ENCODE measurements around the gene TMEM94.

The TMEM94 gene

GRCh38 chr17:75499313-75500022, 43.0 kb downstream of the TMEM94 start:
- DNase-seq, result no peak

DNA sequence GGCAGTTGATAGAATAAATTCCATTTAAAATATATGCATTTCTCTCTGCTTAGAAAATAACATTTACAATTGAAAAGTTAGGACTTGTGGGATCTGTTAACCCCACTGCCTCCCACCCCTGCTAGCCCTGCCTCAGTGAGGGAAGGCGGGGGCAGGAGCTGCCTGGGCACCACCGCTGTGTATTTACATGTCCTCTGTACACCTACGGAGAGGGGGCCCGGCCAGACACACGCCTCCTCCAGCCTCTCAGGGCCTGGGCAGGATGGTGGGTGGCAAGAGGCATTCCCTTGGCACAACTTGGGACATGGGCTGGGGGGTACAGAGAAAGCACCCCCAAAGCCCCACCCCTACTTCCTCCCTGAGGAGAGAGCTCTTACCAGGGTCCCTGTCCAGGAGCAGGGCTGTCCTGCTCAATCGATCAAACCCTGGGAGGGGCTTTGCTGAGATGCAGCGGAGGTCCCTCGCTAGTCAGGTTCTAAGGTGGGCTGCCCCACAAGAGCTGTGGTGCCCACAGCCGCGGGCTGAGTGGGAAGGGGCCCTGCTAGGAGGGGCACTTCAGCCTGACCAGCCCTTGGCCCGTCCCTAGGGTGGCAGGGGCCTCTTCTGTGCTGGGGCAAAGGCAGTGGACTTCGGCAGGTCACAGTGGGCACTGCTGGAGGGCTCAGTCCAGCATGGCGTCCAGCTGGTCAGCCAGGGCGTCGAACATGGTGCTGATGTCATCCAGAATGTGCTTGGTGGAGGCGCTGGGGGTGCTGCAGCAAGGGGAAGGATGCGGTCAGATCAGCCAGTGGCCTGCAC, 44.2 kb downstream of the TMEM94 start:
- DNase-seq, result no peak

DNA sequence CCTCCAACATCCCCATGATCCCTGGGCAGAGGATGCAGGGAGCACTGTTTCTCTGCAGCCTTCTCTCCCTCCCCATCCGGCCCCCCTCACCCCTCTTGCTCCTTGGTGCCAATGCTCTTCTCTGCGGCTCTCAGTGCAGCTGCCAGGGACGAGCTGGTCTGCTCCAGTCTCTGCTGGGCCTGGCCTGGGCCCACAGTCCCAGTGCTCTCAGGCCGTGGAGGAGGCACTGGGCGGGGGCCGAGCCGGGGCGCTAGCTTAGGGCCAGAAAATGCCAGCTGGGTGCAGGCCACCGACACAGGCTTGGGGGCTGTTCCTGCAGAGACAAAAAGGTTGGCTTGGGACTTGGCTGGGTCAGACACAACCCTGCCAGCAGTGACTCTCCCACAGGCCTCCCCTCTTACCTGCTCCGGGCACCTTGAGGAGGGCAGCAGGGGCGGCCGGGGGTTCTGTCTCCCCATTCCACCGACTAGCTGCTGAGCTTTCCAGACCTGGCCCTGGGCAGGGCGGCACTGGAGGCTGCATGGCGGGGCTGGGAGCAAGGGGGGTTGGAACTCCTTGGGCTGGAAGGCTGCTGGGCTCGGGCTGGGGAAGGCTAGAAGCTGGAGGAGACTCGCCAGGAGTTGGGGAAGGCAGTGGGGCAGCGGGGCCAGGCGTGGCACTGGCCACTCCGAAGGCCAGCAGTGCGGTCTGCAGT, 45.1 kb downstream of the TMEM94 start:
- DNase-seq, result no peak

DNA sequence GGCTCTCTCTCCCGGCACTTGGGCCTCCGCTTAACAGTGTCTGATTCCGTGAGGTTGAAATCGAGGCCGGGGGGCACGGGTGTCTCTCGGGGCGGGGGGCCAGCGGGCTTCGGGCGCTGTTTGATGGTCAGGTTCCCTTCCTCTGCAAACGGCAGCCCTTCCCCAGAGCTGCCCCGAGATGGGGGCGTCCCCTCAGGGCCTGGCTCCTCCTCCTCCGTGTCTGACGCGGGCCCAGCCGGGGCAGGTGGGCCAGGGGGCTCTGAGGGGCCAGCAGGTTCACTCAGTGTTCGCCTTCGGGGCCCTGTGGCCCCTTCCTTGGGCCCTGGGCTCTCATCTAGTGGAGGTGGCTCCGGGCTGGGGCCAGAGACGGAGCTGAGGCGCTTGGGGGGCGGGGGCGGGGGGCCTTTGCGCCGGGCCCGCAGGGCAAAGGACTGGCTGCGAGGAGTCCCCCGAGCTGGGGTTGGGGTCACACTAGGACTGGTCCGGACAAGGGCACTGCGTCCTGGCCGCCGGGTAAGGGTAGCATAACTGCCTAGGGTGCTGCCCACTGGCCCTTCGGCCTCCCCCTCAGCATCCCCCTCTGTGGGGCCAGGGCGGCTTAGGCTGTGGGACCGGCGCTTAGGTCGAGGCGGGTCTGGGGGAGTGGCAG, 45.8 kb downstream of the TMEM94 start:
- DNase-seq, result no peak

- DNase-seq, result no peak
Measured at GRCh38 chr17:75502721-75503329, 46.4 kb downstream of the TMEM94 start.

- DNase-seq, result no peak
Measured at GRCh38 chr17:75503337-75503950, 47.0 kb downstream of the TMEM94 start.

DNA sequence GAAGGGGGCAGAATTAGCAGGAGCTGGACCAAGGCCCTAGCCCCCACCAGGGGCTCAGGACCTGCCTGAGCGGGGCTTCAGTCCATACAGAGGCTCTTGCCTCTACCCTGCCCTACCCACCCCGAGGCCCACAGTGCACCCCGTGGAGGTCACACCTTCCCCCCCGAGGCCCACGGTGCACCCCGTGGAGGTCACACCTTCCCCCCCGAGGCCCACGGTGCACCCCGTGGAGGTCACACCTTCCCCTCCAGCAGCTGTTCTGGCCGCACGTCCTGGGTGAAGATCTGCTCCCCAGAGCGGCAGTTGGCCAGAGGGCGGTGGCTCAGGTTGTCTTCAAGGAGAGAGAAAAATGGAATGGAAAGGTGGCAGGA, 47.5 kb downstream of the TMEM94 start:
- DNase-seq, result peak; percentile 20

GRCh38 chr17:75504347-75505151, 48.1 kb downstream of the TMEM94 start:
- peak; percentile 47 for DNase-seq

GRCh38 chr17:75505152-75505409, 48.6 kb downstream of the TMEM94 start:
- no peak for DNase-seq

DNA sequence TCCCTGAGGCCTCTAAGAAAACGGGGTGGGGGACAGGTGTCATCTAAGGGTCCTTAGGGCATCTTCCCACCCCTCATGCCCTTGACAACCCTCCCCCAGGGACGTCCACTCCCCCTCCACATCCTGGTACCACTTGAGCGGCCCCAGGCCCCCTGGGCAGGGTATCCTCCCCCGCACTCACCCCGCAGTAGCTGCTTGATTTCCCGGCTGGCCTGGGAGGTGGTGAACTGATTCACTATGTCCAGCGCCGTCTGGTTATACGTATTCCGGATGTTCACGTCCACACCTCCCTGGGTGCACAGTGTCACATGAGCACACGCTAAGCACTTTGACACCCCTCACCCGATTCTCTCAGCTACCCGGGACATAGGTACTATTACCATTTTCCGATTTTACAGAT, 49.2 kb downstream of the TMEM94 start:
- no peak for DNase-seq

- no peak for DNase-seq
Measured at GRCh38 chr17:75506134-75506533, 49.7 kb downstream of the TMEM94 start.

- DNase-seq, result no peak
Measured at GRCh38 chr17:75506888-75507287, 50.5 kb downstream of the TMEM94 start.

GRCh38 chr17:75507733-75508719, 51.6 kb downstream of the TMEM94 start:
- DNase-seq, result no peak

DNA sequence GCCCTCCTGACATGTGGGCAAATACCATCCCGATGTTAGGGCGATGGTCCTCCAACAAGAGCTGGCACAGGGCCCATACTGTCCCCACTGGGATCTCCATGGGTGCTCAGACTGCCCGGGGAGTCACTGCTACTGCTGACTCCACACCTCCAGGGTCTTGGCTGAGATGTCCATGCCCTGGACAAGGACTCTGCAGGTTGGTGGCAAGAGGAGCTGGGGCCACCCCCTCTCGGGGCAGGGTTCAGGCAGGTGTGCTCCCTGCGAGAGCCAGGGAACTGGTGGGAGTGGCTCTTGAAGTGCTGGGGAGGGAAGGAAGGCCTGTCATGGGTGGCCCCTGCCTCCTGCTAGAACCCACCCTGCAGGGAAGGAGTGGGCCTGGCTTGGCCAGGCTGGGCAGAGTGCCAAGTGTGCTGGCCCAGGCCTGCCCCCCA, 52.5 kb downstream of the TMEM94 start:
- DNase-seq, result no peak

GRCh38 chr17:75509528-75510258, 53.3 kb downstream of the TMEM94 start:
- no peak for DNase-seq

GRCh38 chr17:75511270-75511609, 54.8 kb downstream of the TMEM94 start:
- no peak for DNase-seq

DNA sequence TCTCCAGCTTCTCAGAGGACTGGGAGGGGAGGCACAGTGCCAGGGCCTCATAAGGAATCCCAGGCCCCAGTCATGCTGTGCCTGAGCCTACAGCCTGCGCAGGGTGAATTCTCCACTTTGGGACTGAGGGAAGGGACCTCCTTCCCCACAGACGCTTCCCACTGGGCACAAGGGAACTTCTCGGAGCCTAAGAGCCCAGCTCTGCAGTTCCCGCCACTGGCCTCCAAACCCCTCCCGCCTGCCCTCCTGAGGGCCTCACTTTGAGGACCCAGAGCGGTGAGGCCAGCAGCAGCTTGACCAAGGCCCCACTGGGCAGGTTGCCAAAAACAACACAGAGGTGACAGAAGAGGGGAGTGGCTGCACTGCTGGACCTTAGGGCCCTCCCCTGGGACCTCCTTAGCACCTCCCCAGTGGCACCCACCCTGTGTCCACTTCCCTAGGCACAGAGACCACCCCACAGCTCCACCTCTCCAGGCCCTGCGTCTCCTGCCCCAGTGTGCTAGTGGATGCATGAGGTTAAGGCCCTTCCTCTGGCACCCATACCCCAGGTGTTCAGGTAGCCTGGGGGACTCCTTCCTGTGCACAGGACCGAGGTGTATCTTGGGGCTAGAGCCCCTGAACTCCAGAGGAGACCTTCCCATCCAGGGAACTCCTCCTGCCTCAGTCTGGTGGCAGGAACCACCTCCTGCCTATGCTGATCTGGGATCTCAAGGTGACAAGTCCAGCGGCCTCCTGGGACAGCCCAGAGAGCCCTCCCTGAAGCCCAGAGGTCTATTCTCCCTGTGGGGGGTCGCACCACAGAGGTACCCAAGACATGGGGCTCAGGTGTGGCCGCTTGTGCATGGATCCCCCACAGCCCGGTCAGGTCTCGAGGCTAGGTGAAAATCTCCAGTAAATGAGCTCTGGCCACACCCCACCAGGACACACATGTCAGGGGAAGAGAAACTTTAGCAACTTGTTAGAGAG, 55.5 kb downstream of the TMEM94 start:
- no peak for DNase-seq

GRCh38 chr17:75512926-75513640, 56.6 kb downstream of the TMEM94 start:
- DNase-seq, result no peak

Measured in CD4-positive, alpha-beta T cell treated with Interleukin-12 subunit alpha and Interleukin-12 subunit beta, for 1 hour (primary cell).